ENCODE results near the gene MGLL. TPM values are rescaled to one million over a fixed set of nuclear protein-coding genes. Genes with fewer than 3 reads are reported as not detected.

MGLL gene
- total and polyA plus RNA-seq, 8 donors = 3.3 to 11.4 (median 6.6) TPM

DNA sequence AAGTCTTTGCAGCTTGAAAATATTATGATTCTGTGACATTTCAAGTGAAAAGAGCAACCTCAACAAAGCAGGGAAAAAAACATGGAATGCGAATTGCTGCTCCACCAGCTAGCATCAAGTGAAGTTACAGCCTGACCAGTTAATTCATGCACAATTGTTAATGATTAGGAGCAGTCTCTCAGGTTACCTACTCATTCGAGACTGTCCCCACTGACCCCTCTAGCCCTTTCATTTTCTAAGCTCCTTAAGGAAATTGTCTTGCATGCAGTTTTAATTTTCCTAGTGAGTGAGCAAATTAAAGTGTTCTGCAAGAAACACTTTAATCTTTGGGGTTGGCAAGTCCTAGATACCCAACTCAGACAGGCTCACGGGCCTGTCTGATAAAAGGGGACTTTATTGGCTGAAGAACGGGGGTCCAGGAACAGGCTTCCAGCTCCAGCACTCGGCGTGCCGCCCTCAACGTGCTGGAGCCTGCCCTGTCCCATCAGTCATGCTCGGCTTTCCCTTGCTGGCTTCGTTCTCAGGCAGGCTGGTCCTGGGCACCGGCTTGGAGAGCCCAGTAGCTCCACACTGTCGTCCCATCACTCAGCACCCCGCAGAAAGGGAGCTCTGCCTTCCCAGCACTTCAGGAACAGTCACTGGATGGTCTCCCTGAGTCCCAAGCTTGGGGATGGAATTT, 175.0 kb downstream of the MGLL start:
- Histone ChIP-seq H3K27me3 (no peaks in the 10 kb centered on the region), H3K27ac (no peak overlapping the region), H3K36me3 (no peaks in the 10 kb centered on the region), H3K4me3 (no peak overlapping the region), H3K9me3 (no peaks in the 10 kb centered on the region), H3K4me1 (no peaks in the 10 kb centered on the region)
- ATAC-seq (no peak), FAIRE-seq (no peak), DNase-seq (no peak)
- WGBS, 2 donors = 81 to 84% methylated on average over 13 of the region's 13 CpGs
- intact Hi-C loops (cut with DNase I) = no loop called here
- TF ChIP-seq, protein P1, sequence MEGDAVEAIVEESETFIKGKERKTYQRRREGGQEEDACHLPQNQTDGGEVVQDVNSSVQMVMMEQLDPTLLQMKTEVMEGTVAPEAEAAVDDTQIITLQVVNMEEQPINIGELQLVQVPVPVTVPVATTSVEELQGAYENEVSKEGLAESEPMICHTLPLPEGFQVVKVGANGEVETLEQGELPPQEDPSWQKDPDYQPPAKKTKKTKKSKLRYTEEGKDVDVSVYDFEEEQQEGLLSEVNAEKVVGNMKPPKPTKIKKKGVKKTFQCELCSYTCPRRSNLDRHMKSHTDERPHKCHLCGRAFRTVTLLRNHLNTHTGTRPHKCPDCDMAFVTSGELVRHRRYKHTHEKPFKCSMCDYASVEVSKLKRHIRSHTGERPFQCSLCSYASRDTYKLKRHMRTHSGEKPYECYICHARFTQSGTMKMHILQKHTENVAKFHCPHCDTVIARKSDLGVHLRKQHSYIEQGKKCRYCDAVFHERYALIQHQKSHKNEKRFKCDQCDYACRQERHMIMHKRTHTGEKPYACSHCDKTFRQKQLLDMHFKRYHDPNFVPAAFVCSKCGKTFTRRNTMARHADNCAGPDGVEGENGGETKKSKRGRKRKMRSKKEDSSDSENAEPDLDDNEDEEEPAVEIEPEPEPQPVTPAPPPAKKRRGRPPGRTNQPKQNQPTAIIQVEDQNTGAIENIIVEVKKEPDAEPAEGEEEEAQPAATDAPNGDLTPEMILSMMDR (IDR thresholded peaks at IDR 0.05) = no peak

DNA sequence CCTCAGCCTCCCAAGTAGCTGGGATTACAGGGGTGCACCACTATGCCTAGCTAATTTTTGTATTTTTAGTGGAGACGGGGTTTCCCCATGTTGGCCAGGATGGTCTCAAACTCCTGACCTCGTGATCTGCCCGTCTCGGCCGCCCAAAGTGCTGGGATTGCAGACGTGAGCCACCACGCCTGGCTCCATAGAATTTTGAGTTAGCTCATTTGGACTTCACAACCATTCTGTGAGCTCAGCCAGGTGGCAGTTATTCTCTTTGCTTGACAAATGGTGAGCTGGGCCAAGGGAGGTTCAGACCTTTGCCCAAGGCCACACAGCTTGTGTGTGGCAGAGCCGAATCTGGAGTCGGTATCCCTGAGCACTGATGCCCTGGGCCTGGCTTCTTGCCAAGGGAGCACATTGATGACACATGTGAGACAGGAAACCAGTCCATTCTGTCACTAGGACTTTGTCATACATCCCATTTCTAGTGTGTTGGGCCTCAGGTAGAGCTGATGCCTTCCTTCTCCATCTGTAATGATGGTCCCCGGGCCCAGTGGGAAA, 175.7 kb downstream of the MGLL start:
- Histone ChIP-seq H3K4me1 (no peaks in the 10 kb centered on the region), H3K9me3 (no peaks in the 10 kb centered on the region), H3K27ac (no peak overlapping the region), H3K36me3 (no peaks in the 10 kb centered on the region), H3K4me3 (no peak overlapping the region), H3K27me3 (no peaks in the 10 kb centered on the region)
- DNase-seq (peak in 1 of 6 donors; percentile 36), FAIRE-seq (no peak), ATAC-seq (no peak)
- TF ChIP-seq, protein P1 (IDR thresholded peaks at IDR 0.05) = no peak
- intact Hi-C loops (cut with DNase I) = no loop called here
- whole genome bisulfite sequencing, 2 donors = 76 to 83% methylated on average over 10 of the region's 10 CpGs

DNA sequence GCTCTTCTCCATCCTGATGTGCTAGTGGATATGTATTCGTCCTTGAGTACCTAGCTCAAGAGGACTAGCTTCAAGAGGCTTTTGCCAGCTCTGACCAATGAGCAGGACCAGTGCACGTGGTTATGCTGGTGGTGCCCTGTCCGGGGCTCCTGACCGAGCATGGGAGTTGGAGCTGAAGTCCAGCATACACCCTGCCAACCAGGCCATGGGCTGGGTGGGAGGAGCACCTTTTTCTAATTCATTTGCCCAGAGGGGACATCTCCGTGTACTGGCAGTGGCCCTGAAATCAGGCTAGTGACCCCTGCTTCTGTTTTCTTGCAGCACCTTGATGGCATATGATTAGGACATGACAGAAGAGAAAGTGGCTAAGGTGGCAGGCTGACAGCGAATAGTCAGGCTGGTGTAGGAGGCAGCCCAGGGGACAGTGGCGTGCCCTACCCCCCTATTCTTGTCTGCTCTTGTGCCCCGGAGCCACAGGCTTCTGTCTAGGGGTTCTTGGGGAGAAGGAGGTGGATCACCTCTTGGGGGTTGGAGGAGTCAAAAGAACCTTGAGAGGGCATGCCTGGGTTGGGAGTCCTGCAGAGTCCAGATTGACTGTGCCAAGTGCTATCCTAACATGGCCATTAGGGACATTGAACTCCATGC, 176.8 kb downstream of the MGLL start:
- Histone ChIP-seq H3K27me3 (no peaks in the 10 kb centered on the region), H3K36me3 (no peaks in the 10 kb centered on the region), H3K4me1 (no peaks in the 10 kb centered on the region), H3K27ac (no peak overlapping the region), H3K4me3 (no peak overlapping the region), H3K9me3 (no peaks in the 10 kb centered on the region)
- 89 to 96% methylated on average over 8 of the region's 8 CpGs for WGBS, 2 donors
- intact Hi-C loops (cut with DNase I) = no loop called here
- no peak for DNase-seq
- no peak for ATAC-seq
- no peak for FAIRE-seq
- TF ChIP-seq, protein P1 (IDR thresholded peaks at IDR 0.05) = no peak

DNA sequence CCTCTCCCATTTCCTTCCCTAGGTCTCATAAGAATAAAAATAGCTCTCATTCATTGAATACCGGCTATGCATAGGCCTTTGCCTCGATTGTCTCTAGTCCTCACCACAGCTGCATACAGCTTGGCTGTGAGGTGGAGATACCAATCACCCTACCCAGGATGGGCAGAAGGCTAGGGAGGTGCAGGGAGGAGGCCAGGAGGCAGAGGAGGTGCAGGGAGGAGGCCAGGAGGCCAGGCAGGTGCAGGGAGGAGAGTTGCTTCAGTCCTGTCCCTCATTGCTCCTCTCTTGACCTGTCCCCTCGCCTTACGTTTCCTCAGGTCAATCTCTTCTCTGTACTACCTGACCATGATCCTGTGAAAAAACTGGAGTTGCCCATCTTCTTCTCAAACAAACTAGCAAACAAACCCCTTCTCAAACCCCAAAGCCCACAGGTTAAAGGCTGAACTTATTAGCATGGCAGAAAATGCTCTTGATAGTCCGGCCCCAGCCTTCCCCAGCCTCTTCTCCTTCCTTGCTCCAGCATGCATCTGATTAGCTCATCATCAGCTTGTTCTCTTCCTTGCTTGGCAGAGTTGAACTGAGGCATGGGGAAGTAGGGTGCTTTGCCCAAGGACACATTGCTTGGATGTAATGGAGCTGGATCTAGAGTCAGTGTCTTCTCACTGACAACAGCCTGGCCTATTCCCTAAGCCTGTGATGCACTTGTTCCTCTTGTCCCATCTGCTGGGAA, 177.5 kb downstream of the MGLL start:
- DNase-seq (no peak), FAIRE-seq (no peak), ATAC-seq (no peak)
- no peak overlapping the region for H3K4me3 ChIP-seq
- H3K27me3 ChIP-seq = no peaks in the 10 kb centered on the region
- 87 to 89% methylated on average over 5 of the region's 5 CpGs for WGBS, 2 donors
- H3K4me1 ChIP-seq = no peaks in the 10 kb centered on the region
- H3K27ac ChIP-seq = no peak overlapping the region
- no peaks in the 10 kb centered on the region for H3K9me3 ChIP-seq
- H3K36me3 ChIP-seq = no peaks in the 10 kb centered on the region
- TF ChIP-seq, protein P1 (IDR thresholded peaks at IDR 0.05) = no peak
- intact Hi-C loops (cut with DNase I) = no loop called here

All from pancreas (tissue), 10 donors.